GM12875 (cell line): ENCODE results near the gene GTF2F1.

ENCODE experiments used
- H3K4me3 ChIP-seq: one replicate; pipeline ENCODE4 v1.5.1; 2011; ENCODE audit warnings: low read depth, low read length, control low read depth
- TF ChIP-seq, protein P1 (sequence below): IDR thresholded peaks from 2 replicates; pipeline ENCODE4 v1.5.1; 2011; ENCODE audit warnings: low read depth, mild to moderate bottlenecking, control low read depth, inconsistent platforms, low read length, moderate library complexity, borderline replicate concordance; ENCODE audit not compliant: insufficient read depth

Gene GTF2F1

GRCh38 chr19:6393983-6394412 is 1.0 kb upstream of the GTF2F1 start:
- peak overlapping the region; percentile 89 for H3K4me3 ChIP-seq
- TF ChIP-seq, protein P1, sequence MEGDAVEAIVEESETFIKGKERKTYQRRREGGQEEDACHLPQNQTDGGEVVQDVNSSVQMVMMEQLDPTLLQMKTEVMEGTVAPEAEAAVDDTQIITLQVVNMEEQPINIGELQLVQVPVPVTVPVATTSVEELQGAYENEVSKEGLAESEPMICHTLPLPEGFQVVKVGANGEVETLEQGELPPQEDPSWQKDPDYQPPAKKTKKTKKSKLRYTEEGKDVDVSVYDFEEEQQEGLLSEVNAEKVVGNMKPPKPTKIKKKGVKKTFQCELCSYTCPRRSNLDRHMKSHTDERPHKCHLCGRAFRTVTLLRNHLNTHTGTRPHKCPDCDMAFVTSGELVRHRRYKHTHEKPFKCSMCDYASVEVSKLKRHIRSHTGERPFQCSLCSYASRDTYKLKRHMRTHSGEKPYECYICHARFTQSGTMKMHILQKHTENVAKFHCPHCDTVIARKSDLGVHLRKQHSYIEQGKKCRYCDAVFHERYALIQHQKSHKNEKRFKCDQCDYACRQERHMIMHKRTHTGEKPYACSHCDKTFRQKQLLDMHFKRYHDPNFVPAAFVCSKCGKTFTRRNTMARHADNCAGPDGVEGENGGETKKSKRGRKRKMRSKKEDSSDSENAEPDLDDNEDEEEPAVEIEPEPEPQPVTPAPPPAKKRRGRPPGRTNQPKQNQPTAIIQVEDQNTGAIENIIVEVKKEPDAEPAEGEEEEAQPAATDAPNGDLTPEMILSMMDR = no peak

- peak overlapping the region; percentile 89 for H3K4me3 ChIP-seq
- TF ChIP-seq, protein P1 = no peak
Observed at GRCh38 chr19:6392221-6393073, 517 bp downstream of the GTF2F1 start.

GRCh38 chr19:6387372-6387771 is 5.6 kb downstream of the GTF2F1 start:
- TF ChIP-seq, protein P1 = no peak

GRCh38 chr19:6384381-6384780 is 8.6 kb downstream of the GTF2F1 start:
- TF ChIP-seq, protein P1 = no peak
- H3K4me3 ChIP-seq = no peak overlapping the region

More at GRCh38 chr19:6387372-6387771, 5.6 kb downstream of the GTF2F1 start:
- H3K4me3 ChIP-seq = no peak overlapping the region

- TF ChIP-seq, protein P1 = no peak
- H3K4me3 ChIP-seq = no peak overlapping the region
Observed at GRCh38 chr19:6383188-6383587, 9.8 kb downstream of the GTF2F1 start.

DNA sequence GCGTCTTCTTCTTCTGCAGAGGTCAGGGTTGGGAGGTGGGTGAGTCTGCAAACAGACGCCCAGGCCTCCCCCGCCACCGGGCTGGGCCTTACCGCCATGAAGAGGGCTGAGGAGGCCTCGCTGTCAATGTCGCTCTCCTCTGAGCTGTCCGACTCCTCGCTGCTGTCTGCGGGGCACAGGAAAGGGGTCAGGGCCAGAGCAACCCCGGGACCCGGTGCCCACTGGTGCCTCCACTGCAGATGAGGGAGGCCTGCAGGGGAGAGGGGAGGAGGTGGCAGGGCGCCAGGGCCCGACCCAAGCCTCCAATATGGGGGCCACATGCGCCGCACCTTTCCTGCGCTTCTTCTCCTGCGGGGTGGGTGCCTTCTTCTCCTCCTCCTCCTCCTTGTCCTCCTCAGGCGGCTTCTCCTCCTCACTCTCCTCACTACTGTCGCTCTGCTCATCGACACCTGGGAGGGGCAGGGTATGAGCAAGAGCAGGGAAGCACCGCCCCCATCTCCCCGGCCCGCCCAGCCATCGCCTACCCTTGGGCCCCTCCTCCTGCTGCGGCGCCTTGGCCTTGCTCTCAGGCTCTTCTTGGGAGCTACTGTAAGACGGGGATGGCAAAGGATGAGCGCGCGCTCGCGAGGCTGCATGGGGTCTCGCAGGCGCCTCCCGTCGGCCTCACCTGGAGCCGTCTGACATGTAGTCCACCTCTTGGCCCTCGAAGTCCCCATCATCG is 11.8 kb downstream of the GTF2F1 start:
- no peak overlapping the region for H3K4me3 ChIP-seq
- TF ChIP-seq, protein P1 = no peak
